Fibroblast of lung (primary cell): ENCODE measurements around the gene MEG3.

Experiments
- CTCF ChIP-seq, 2 donors: IDR thresholded peaks in 1 of 2; conservative IDR thresholded peaks in 1 of 2; 1 replicate in 1 of 2; 2 replicates in 1 of 2; pipeline ENCODE4 v1.5.1; 2011 to 2012; ENCODE audit warnings: low read length in 2 of 2, control low read depth in 1 of 2, inconsistent platforms in 1 of 2, low read depth in 1 of 2, mild to moderate bottlenecking in 1 of 2
- EZH2 ChIP-seq: IDR thresholded peaks from 2 replicates; pipeline ENCODE4 v1.5.1; 2012; ENCODE audit warnings: low read length, control low read depth, mild to moderate bottlenecking; ENCODE audit errors: missing control alignments

GRCh38 chr14:100879782-100880181, 53.9 kb downstream of the MEG3 start:
- TF ChIP-seq CTCF (conservative IDR thresholded peaks at IDR 0.05 in 1 of 2, IDR thresholded peaks at IDR 0.05 in 1 of 2; ENCODE audit: low read depth in 1 of 2, low read length in 2 of 2), result no peak
- TF ChIP-seq EZH2, result no peak
